HG02852 (cell line): ENCODE results near the gene TMEM72.

ENCODE experiments used
- ATAC-seq: cut with Tn5 transposase; IDR thresholded peaks from one replicate; pipeline ENCODE4 v1.9.1; 2021; ENCODE audit warnings: mild to moderate bottlenecking, moderate library complexity; ENCODE audit not compliant: unreplicated experiment

TMEM72 gene

DNA sequence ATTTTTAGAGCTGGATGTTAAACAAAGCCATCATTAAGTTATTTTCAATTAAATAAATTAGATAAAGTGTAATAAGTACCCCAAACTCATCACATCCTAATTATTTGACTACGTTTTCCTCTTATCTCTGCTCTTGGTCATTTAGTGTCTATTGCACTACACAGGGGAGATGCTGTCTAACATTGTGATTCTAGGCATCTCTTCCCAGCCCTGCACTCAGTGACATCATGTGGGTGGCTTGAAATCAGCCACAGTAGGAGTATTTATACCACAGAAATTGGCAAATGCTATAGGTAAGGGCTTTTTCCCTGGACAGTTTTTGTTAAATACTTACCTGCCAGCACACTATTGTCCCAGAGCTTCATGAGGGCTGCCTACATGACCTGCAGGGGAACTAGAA lies 21.3 kb upstream of the TMEM72 start:
- no peak for ATAC-seq

DNA sequence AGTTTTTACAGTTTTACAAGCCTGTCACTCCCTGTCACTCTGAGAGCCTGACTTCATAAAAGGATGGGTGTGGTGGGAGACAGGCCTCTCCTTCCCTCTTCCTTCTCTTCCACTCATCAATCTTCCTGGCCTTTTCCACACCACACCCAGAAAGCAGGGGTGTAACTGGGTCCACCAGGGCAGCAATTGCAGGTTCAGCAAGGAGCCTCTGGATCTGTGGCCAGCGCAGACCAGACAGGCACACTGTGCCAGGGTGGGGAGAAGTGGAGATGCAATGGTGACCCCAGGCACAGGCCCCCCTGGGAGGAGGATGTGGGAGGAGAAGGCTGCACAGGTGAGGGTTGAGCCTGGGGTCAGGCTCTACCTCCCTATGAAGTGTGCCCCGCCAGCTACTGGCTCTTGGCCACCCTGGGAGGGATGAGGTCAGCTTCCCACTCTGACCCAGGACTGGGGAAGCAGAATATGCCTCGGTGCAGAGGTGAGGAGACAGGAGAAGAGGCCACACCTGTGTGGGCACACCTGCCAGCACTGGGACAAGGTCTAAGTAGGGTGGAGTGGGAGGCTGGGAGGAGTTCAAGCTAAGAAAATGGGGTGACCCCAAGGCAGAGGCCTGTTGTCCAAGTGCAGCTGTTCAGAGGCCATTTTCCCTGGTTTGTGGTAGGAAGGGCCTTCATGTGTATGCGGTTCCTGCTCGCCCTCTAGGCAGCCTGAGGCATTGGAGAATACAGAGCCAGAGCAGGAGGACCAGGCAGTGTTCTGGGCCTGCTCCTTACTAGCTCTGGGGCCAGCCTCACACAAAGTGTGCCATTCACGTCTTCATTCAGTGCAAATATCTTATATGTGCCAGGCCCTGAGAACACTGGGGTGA lies 20.2 kb upstream of the TMEM72 start:
- no peak for ATAC-seq

GRCh38 chr10:44891721-44892120 lies 19.4 kb upstream of the TMEM72 start:
- ATAC-seq, result no peak

DNA sequence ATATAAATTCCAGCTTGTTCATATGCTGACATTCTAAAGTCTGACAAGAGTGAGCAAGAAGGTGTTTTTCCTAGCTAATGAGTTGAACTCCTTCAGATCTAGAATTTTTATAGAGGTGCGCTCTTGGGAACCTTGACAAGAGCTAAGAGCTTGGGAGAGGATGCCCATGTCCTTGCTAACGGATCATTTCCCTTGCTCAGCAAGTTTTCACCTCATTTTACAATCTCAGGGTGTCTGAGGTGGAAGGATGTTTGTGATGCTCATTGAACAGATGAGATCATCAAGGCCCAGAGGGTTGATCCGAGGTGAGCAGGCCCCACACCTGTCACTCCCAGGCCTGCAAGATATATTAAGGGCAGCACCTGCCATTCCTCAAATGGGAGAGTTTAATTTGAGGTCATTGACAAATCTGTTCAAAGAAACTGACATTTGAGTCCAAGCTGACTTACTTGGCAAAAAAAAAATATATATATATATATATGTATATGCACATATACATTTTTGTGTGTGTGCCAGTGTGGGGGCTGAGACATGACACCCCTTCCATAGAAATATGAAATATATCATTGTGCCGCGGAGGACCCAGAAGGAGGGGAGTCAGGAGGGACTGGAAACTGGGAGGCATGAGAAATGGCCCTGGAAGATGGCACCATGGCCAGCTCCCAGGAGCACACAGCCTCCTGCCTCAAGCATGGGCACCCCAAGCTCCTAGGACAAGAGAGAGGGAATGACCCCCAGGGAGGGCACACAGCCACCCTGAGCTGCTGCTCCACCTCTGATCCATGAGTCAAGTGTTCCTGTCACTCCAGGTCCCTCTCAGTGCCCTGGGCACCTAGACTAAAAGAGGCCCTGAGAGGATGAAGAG lies 17.3 kb upstream of the TMEM72 start:
- no peak for ATAC-seq

- ATAC-seq, result no peak
Measured at GRCh38 chr10:44894691-44895090, 16.4 kb upstream of the TMEM72 start.

- ATAC-seq, result no peak
Measured at GRCh38 chr10:44895280-44895679, 15.9 kb upstream of the TMEM72 start.

- ATAC-seq, result no peak
Measured at GRCh38 chr10:44897049-44897448, 14.1 kb upstream of the TMEM72 start.

DNA sequence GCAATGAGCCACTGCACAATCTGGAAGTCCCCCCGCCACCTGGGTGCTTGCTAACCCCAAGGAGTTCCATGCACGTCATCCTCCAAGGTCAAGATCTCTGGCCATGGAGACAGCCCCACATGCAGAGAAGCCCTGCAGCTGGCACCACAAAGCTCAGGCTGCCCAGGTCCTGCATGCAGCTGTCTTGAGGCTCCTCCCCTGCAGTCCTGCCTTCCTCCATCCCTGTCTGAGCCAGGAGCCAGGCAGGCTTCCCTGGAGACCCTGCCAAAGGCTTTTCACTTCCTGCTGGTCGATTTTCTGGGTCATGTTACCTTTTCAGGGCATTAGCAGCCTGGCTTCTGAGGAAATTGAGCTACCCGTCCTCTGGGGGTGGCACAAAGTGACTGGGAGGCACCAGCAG lies 12.5 kb upstream of the TMEM72 start:
- ATAC-seq, result no peak

DNA sequence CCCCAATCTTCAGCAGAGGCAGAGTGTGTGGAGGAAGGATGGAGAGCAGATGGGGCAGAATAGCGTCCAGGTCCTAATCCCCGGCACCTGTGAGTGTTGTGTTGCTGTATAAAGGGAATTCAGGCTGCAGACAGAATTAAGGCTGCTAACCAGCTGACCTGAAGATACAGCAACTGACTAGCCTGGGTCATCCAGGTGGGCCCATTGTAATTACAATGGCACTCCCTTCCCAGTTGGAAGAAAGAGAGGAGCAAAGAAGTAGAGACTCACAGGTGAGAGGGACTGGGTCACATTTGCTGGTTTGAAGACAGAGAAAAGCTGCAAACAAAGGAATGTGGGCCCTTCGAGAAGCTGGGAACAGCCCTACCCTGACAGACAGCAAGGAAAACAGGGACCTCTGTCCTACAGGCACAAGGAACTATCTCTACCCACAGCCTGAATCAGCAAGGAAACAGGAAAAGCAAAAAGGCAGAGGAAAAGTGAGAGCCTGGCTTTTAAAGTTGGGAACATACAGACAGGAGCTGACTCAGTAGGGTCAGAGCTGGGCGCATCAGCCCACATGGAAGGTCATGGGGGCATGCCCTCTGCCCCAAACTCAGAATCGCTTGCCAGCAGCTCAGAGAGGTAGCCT lies 11.6 kb upstream of the TMEM72 start:
- no peak for ATAC-seq

- no peak for ATAC-seq
Measured at GRCh38 chr10:44902941-44903545, 8.1 kb upstream of the TMEM72 start.

DNA sequence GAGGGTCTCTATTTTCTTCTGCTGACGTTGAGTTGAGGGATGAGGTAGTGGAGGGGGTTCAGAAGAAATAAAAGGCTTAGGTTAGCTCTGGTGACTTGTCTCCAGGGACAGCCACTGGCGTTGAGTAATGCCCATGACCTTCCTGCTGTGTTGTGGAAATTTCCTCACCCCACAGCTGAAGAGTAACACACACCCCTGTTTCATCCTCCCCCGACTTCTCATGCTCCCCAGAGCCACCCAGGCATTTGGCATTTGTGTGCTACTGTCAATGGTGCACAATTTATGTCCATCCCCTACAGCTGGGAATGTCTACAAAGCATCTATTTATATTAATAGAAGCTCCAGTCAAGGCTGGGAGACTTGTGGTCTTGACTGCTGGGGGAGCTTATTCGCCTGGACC lies 4.7 kb upstream of the TMEM72 start:
- no peak for ATAC-seq

DNA sequence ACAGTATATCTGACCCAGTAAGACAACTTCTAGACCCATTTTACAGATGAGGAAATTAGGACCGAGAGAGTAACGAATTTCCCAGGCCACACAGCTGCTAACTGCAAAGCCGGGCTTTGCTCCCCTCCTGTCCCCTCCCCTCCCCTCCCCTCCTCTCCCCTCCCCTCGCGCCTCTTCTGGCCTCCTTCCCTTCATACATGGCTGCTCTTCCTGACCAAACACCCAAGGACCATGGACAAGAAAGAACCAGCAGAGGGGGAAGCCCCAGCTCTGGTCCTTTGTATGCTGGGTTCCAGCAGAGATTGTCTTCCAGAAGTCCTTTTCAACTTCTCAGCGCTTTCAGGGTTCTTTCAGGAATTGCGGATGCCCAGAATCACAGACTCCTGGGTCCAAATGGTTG lies 3.6 kb upstream of the TMEM72 start:
- ATAC-seq, result no peak

- ATAC-seq, result no peak
Measured at GRCh38 chr10:44908066-44908749, 2.9 kb upstream of the TMEM72 start.

DNA sequence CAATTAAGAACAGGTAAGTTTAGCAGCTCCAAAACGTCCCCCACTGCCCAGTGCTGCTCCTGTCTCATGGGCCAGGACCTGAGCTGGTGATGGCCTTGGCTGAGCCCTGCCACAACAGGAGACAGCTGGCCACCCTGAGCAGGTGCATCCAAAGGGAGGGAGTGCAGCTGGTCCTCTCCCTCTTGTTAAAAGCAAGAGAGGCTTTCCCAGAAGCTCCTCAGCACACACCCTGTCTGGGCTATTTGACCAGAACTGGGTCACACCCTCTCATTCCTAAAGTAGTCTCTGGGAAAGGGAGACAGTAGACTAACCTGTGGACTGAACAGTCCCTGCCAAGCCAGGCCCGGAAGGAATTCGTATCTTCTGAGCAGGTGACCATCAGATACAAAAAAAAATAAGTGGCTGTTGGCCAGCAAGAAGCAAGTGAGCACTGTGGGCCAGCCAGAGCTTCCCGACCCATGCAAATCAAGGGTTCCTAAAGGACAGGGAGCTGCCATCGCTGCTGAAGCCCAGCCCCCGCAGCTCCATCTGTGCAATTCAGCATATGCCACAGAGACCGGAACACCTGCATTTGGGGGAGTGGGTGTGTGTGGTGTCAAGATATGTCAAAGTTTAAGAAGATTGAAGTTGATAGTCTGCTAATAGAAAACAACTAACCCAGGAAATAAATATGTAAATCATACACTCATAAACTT lies 2.1 kb upstream of the TMEM72 start:
- ATAC-seq, result no peak

DNA sequence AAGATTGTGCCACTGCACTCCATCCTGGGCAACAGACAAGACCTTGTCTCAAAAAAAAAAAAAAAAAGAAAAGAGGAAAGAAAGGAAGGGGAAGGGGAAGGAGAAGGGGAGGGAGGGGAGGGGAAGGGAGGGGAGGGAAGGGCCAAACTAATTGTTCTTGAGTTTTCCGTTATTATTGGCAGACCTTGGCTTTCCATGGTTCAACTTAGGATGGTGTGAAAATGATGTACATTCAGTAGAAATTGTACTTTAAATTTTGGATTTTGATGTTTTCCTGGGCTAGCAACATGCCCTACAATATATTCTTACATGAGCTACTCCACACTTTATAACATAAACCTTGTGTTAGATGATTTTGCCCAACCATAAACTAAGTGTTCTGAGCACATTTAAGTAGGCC lies 1.2 kb upstream of the TMEM72 start:
- ATAC-seq, result no peak

- ATAC-seq, result no peak
Measured at GRCh38 chr10:44910602-44911001, 535 bp upstream of the TMEM72 start.

DNA sequence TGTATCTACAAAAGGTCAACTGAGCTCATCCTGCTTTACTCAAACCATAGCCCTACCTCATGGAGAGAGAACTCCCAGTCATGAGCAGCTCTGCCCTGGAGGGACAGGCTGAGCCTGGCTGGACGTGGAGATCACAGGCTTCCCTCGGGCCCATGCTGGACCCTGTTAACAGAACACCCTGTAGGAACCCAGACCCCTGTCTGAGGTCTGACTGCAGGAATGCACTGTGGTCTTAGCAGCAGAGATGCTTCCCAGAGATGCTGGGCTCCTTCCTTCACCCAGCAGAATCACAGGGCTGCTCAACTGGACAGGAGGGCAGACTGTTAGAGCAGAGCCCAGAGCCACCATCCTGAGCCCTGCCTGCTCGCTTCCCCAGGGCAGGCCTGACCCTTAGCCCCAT lies 814 bp downstream of the TMEM72 start:
- ATAC-seq, result no peak

GRCh38 chr10:44913350-44914081 lies 2.4 kb downstream of the TMEM72 start:
- ATAC-seq, result no peak

- ATAC-seq, result no peak
Measured at GRCh38 chr10:44914891-44915290, 3.8 kb downstream of the TMEM72 start.
